WTC11 (cell line): ENCODE results near the gene LINC01488. TPM values are rescaled to one million over a fixed set of nuclear protein-coding genes. Genes with fewer than 3 reads are reported as not detected.

Source experiments
- ATAC-seq: fragments of 200-7000 bp; cut with Tn5 transposase; 2 replicates; pipeline ENCODE4 v1.10.0; 2021; ENCODE audit warnings: mild to moderate bottlenecking, moderate library complexity
- CTCF ChIA-PET: fragments of 300-600 bp; sonication (Branson Sonifier 250); formaldehyde crosslinking; loops from one replicate; lab custom pipeline; 2021; ENCODE audit warnings: antibody characterized with exemption; lab: Charles Lee
- POLR2A ChIA-PET: fragments of 350-600 bp; sonication (Branson Sonifier 250); formaldehyde crosslinking; loops from one replicate; lab custom pipeline; 2021; ENCODE audit warnings: antibody characterized with exemption; lab: Charles Lee
- DNase-seq: peaks from one replicate; pipeline ENCODE4 v3.0.0; 2021; ENCODE audit warnings: low spot score
- H3K27ac Mint-ChIP-seq: 2 replicates; pipeline ENCODE4 v1.8.0; 2021; ENCODE audit warnings: mixed read lengths
- H3K27me3 Mint-ChIP-seq: 2 replicates; pipeline ENCODE4 v1.8.0; 2021; ENCODE audit warnings: low read depth, mild to moderate bottlenecking, moderate library complexity, mixed read lengths
- H3K36me3 Mint-ChIP-seq: 2 replicates; pipeline ENCODE4 v1.8.0; 2021; ENCODE audit warnings: mixed read lengths
- H3K4me1 Mint-ChIP-seq: 2 replicates; pipeline ENCODE4 v1.8.0; 2022; ENCODE audit warnings: mixed read lengths
- H3K4me3 Mint-ChIP-seq: 2 replicates; pipeline ENCODE4 v1.8.0; 2021; ENCODE audit warnings: mild to moderate bottlenecking, moderate library complexity, mixed read lengths
- H3K9me3 Mint-ChIP-seq: 2 replicates; pipeline ENCODE4 v1.8.0; 2021; ENCODE audit warnings: mixed read lengths
- ATF2 ChIP-seq: sonication (generic); formaldehyde crosslinking; IDR thresholded peaks from 2 replicates; pipeline ENCODE4 v1.8.1; 2022; ENCODE audit warnings: low read depth, missing genetic modification reagents, borderline replicate concordance
- E2F1 ChIP-seq: sonication (generic); formaldehyde crosslinking; IDR thresholded peaks from 2 replicates; pipeline ENCODE4 v1.8.0; 2022; ENCODE audit warnings: mild to moderate bottlenecking, missing genetic modification reagents
- ELF4 ChIP-seq: sonication (generic); formaldehyde crosslinking; IDR thresholded peaks from 2 replicates; pipeline ENCODE4 v1.8.1; 2022; ENCODE audit warnings: low read depth, mild to moderate bottlenecking, moderate library complexity, missing genetic modification reagents
- FOXJ3 ChIP-seq: sonication (generic); formaldehyde crosslinking; IDR thresholded peaks from 2 replicates; pipeline ENCODE4 v1.9.0; 2021; ENCODE audit warnings: missing genetic modification reagents, mild to moderate bottlenecking, borderline replicate concordance
- FOXP1 ChIP-seq: sonication (generic); formaldehyde crosslinking; IDR thresholded peaks from 2 replicates; pipeline ENCODE4 v1.8.0; 2022; ENCODE audit warnings: missing genetic modification reagents, mild to moderate bottlenecking, moderate library complexity, borderline replicate concordance
- GABPB1 ChIP-seq: sonication (generic); formaldehyde crosslinking; IDR thresholded peaks from 2 replicates; pipeline ENCODE4 v1.8.1; 2023; ENCODE audit warnings: mild to moderate bottlenecking, missing genetic modification reagents
- GTF2I ChIP-seq: fragments of 250-450 bp; sonication (Bioruptor Pico); conservative IDR thresholded peaks from 2 replicates; pipeline ENCODE4 v1.4.0; 2021; ENCODE audit warnings: mild to moderate bottlenecking
- MAX ChIP-seq: sonication (generic); formaldehyde crosslinking; IDR thresholded peaks from 2 replicates; pipeline ENCODE4 v1.8.0; 2022; ENCODE audit warnings: mild to moderate bottlenecking, missing genetic modification reagents
- MYBL2 ChIP-seq: sonication (generic); formaldehyde crosslinking; IDR thresholded peaks from 2 replicates; pipeline ENCODE4 v1.8.1; 2023; ENCODE audit warnings: mild to moderate bottlenecking, moderate library complexity, missing genetic modification reagents
- OVOL2 ChIP-seq: fragments of 250-450 bp; sonication (Bioruptor Pico); IDR thresholded peaks from 2 replicates; pipeline ENCODE4 v1.9.0; 2021; ENCODE audit warnings: mild to moderate bottlenecking, borderline replicate concordance
- RORB ChIP-seq: fragments of 250-450 bp; sonication (Bioruptor Pico); IDR thresholded peaks from 2 replicates; pipeline ENCODE4 v1.9.0; 2021; ENCODE audit warnings: mild to moderate bottlenecking
- SOX15 ChIP-seq: fragments of 250-450 bp; sonication (Bioruptor Pico); IDR thresholded peaks from 2 replicates; pipeline ENCODE4 v1.9.0; 2021; ENCODE audit warnings: mild to moderate bottlenecking
- ZBTB21 ChIP-seq: sonication (generic); formaldehyde crosslinking; IDR thresholded peaks from 2 replicates; pipeline ENCODE4 v1.8.1; 2023; ENCODE audit warnings: mild to moderate bottlenecking, missing genetic modification reagents, borderline replicate concordance
- ZNF219 ChIP-seq: sonication (generic); formaldehyde crosslinking; IDR thresholded peaks from 2 replicates; pipeline ENCODE4 v1.8.0; 2023; ENCODE audit warnings: missing genetic modification reagents, mild to moderate bottlenecking, borderline replicate concordance
- ZNF317 ChIP-seq: sonication (generic); formaldehyde crosslinking; IDR thresholded peaks from 2 replicates; pipeline ENCODE4 v1.8.1; 2023; ENCODE audit warnings: low read depth, mild to moderate bottlenecking, moderate library complexity, missing genetic modification reagents, borderline replicate concordance
- ZNF532 ChIP-seq: fragments of 250-450 bp; sonication (Bioruptor Pico); IDR thresholded peaks from 2 replicates; pipeline ENCODE4 v1.9.0; 2021; ENCODE audit warnings: mild to moderate bottlenecking, borderline replicate concordance
- total RNA-seq: library from RNA; stranded (reverse); gene quantifications from 3 replicates; pipeline ENCODE4 v1.2.3, GENCODE V29; 2021
- TF ChIP-seq, protein P1 (sequence below): fragments of 250-450 bp; sonication (Bioruptor Pico); IDR thresholded peaks from 2 replicates; pipeline ENCODE4 v1.9.0; 2021; ENCODE audit warnings: mild to moderate bottlenecking
- TF ChIP-seq, protein P2 (sequence below): sonication (generic); formaldehyde crosslinking; IDR thresholded peaks from 2 replicates; pipeline ENCODE4 v1.8.1; 2022; ENCODE audit warnings: missing genetic modification reagents, borderline replicate concordance
- TF ChIP-seq, protein P3 (sequence below): sonication (generic); formaldehyde crosslinking; IDR thresholded peaks from 2 replicates; pipeline ENCODE4 v1.8.0; 2023; ENCODE audit warnings: missing genetic modification reagents, mild to moderate bottlenecking, borderline replicate concordance
- TF ChIP-seq, protein P4 (sequence below): fragments of 250-450 bp; sonication (Bioruptor Pico); conservative IDR thresholded peaks from 2 replicates; pipeline ENCODE4 v1.9.0; 2021; ENCODE audit warnings: mild to moderate bottlenecking

LINC01488 gene
- total RNA-seq, 1 experiment from 2014 or later, result not detected

DNA sequence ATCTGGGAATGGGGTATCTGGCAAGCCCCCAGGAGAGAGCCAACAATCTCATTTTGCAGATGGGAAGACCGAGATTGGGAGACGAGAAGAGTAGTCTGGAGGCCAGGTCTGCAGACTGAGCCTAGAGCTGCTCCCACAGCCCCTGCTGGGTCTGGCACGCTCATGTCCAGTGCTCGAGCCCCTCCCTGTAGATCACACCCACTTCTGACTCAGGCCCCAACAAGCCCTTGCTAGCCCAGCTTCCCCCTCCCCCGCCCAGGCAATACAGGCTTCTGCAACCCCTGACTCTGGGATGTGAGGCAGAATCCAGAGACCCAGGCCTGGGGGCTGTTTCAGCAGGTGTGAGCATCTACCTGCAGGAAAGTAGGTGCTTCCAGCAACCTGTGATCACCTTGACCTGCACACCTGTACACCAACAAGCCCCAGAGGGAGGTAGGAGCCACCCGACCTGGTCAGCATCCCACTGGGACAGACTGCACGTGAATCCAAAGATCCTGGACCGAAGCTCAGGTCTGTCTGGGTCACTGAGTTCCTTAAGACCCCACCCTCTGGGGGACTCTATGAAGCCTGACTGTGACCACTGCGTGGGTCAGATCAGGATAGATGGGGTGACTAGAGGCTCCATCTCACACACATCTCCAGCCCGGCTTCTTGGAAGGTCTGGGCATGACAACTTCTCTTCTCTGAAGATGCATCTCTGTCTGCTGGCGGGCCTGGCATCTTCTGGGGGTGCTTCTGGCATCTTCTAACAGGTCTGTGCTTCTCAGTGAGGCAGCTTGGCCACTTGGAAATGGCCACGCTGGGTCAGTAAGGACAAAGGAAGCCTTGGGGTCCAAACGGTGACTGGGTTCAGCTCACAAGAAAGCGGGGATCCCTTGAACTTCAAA, 29.3 kb downstream of the LINC01488 start:
- Mint-ChIP-seq H3K9me3 (peaks cover 28% of the 10 kb centered on the region), H3K4me1 (peaks cover 3% of the 10 kb centered on the region; the same call in 1 of the 2 replicates), H3K36me3 (peaks cover 3% of the 10 kb centered on the region), H3K27me3 (no peaks in the 10 kb centered on the region; the same call in 1 of the 2 replicates), H3K4me3 (no peak overlapping the region), H3K27ac (no peak overlapping the region)
- no peak for DNase-seq
- POLR2A ChIA-PET, result no interaction called here
- TF ChIP-seq, protein P1, sequence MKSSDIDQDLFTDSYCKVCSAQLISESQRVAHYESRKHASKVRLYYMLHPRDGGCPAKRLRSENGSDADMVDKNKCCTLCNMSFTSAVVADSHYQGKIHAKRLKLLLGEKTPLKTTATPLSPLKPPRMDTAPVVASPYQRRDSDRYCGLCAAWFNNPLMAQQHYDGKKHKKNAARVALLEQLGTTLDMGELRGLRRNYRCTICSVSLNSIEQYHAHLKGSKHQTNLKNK (CRISPR knock-in tag), result no peak
- TF ChIP-seq, protein P2, sequence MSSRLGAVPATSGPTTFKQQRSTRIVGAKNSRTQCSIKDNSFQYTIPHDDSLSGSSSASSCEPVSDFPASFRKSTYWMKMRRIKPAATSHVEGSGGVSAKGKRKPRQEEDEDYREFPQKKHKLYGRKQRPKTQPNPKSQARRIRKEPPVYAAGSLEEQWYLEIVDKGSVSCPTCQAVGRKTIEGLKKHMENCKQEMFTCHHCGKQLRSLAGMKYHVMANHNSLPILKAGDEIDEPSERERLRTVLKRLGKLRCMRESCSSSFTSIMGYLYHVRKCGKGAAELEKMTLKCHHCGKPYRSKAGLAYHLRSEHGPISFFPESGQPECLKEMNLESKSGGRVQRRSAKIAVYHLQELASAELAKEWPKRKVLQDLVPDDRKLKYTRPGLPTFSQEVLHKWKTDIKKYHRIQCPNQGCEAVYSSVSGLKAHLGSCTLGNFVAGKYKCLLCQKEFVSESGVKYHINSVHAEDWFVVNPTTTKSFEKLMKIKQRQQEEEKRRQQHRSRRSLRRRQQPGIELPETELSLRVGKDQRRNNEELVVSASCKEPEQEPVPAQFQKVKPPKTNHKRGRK (CRISPR knock-in tag), result no peak
- TF ChIP-seq RORB (no peak), FOXP1 (CRISPR knock-in tag) (no peak), MYBL2 (CRISPR knock-in tag) (no peak), ATF2 (CRISPR knock-in tag) (no peak), FOXJ3 (CRISPR knock-in tag) (no peak), ELF4 (CRISPR knock-in tag) (no peak), ZNF532 (CRISPR knock-in tag) (no peak), ZBTB21 (CRISPR knock-in tag) (no peak), GABPB1 (CRISPR knock-in tag) (no peak), GTF2I (CRISPR knock-in tag) (no peak), ZNF317 (CRISPR knock-in tag) (no peak), MAX (CRISPR knock-in tag) (no peak), ZNF219 (CRISPR knock-in tag) (no peak), E2F1 (no peak), SOX15 (CRISPR knock-in tag) (no peak), OVOL2 (CRISPR knock-in tag) (no peak)
- TF ChIP-seq, protein P3, sequence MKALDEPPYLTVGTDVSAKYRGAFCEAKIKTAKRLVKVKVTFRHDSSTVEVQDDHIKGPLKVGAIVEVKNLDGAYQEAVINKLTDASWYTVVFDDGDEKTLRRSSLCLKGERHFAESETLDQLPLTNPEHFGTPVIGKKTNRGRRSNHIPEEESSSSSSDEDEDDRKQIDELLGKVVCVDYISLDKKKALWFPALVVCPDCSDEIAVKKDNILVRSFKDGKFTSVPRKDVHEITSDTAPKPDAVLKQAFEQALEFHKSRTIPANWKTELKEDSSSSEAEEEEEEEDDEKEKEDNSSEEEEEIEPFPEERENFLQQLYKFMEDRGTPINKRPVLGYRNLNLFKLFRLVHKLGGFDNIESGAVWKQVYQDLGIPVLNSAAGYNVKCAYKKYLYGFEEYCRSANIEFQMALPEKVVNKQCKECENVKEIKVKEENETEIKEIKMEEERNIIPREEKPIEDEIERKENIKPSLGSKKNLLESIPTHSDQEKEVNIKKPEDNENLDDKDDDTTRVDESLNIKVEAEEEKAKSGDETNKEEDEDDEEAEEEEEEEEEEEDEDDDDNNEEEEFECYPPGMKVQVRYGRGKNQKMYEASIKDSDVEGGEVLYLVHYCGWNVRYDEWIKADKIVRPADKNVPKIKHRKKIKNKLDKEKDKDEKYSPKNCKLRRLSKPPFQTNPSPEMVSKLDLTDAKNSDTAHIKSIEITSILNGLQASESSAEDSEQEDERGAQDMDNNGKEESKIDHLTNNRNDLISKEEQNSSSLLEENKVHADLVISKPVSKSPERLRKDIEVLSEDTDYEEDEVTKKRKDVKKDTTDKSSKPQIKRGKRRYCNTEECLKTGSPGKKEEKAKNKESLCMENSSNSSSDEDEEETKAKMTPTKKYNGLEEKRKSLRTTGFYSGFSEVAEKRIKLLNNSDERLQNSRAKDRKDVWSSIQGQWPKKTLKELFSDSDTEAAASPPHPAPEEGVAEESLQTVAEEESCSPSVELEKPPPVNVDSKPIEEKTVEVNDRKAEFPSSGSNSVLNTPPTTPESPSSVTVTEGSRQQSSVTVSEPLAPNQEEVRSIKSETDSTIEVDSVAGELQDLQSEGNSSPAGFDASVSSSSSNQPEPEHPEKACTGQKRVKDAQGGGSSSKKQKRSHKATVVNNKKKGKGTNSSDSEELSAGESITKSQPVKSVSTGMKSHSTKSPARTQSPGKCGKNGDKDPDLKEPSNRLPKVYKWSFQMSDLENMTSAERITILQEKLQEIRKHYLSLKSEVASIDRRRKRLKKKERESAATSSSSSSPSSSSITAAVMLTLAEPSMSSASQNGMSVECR, result no peak
- TF ChIP-seq, protein P4, sequence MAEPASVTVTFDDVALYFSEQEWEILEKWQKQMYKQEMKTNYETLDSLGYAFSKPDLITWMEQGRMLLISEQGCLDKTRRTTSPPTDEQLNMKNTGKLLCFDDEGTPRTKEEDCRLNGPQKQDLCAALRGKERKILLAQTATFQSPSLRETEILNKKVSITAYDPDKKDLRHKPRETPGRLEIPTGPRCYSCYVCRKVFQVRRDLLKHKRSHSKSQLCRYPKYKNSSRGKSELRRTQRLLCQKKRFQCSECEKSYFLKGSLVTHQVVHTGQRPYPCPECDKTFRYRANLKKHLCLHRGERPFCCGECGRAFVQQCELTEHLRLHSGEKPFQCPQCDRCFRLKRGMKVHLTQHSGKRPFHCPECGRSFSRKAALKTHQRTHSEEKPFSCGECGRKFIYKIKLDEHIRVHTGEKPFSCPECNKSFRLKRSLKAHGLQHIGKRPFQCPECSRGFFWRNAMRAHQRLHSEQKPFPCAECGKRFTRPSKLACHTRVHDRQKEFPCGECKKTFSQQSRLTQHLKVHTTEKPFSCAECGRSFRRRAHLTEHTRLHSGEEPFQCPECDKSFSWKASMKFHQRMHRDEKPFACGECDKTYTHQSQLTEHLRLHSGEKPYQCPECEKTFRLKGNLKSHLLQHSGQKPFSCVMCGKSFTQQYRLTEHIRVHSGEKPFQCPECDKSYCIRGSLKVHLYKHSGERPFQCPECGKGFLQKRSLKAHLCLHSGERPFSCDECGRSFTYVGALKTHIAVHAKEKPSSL (CRISPR knock-in tag), result no peak
- TF ChIP-seq, all 79 proteins: peak for 0
- CTCF ChIA-PET, result no interaction called here
- ATAC-seq, result no peak
